Type B pancreatic cell (in vitro differentiated cells): ENCODE measurements around the gene C1QTNF3. TPM values are rescaled to one million over a fixed set of nuclear protein-coding genes. Genes with fewer than 3 reads are reported as not detected.
"Not testable (repeated sequence)": the region's sequence is repeated elsewhere in the genome, so short reads cannot be mapped to it uniquely, and the experiment has no call there.

Source experiments
- DNase-seq: peaks from one replicate; pipeline ENCODE4 v3.0.0; 2021; ENCODE audit warnings: mixed read lengths; ENCODE audit not compliant: unreplicated experiment; ENCODE audit errors: extremely low spot score
- H3K27ac Mint-ChIP-seq: 2 replicates; pipeline ENCODE4 v1.8.0; 2021; ENCODE audit warnings: mild to moderate bottlenecking, mixed read lengths
- H3K27me3 Mint-ChIP-seq: 2 replicates; pipeline ENCODE4 v1.8.0; 2021; ENCODE audit warnings: mixed read lengths
- H3K36me3 Mint-ChIP-seq: 2 replicates; pipeline ENCODE4 v1.8.0; 2021; ENCODE audit warnings: mixed read lengths
- H3K4me1 Mint-ChIP-seq: one replicate; pipeline ENCODE4 v1.8.0; 2021; ENCODE audit warnings: mixed read lengths; ENCODE audit not compliant: unreplicated experiment
- H3K4me3 Mint-ChIP-seq: 2 replicates; pipeline ENCODE4 v1.8.0; 2021; ENCODE audit warnings: mild to moderate bottlenecking, mixed read lengths
- H3K9me3 Mint-ChIP-seq: 2 replicates; pipeline ENCODE4 v1.8.0; 2021; ENCODE audit warnings: mixed read lengths
- total RNA-seq: library from RNA; stranded (reverse); gene quantifications from 2 replicates; pipeline ENCODE4 v1.2.1, GENCODE V29; 2021; ENCODE audit warnings: low replicate concordance
- TF ChIP-seq, protein P1 (sequence below): fragments of 200-600 bp; sonication (generic); conservative IDR thresholded peaks from 2 replicates; pipeline ENCODE4 v1.5.0; 2021; ENCODE audit warnings: antibody characterized with exemption, mild to moderate bottlenecking

Gene C1QTNF3
- total RNA-seq, 1 donor from 2014 or later = 5.1 TPM

DNA sequence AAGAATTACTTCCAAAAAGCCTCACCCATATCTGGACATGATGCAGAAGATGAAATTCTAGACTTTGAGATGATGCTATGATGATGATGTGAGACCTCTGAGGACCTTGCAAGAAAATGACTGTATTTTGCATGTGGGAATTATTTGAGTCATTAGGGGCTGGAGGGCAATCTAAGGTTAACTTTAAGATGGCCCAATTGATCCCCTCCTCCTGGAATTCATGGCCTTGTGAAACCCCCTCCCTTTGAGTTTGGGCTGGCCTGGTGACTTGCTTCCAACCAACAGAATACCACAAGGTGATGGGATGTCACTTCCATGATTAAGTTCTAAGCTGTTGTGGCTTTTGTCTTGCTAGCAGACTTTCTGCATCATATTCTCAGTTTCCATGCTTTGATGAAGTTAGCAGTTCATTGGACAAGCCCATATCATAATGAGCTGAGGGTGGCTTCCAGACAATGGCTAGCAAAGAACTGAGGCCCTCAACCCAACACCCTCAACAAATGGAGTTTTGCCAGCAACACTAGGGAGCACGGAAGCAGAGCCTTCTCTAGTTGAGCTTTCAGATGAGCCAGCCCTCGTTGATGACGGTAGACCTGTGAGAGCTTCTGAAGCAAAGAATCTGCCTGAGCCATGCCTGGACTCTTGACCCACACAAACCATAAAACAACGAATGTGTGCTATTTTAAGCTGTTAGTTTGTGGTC lies 27.7 kb downstream of the C1QTNF3 start:
- peaks cover 4% of the 10 kb centered on the region for H3K4me1 Mint-ChIP-seq
- peaks cover 3% of the 10 kb centered on the region for H3K36me3 Mint-ChIP-seq
- TF ChIP-seq, protein P1, sequence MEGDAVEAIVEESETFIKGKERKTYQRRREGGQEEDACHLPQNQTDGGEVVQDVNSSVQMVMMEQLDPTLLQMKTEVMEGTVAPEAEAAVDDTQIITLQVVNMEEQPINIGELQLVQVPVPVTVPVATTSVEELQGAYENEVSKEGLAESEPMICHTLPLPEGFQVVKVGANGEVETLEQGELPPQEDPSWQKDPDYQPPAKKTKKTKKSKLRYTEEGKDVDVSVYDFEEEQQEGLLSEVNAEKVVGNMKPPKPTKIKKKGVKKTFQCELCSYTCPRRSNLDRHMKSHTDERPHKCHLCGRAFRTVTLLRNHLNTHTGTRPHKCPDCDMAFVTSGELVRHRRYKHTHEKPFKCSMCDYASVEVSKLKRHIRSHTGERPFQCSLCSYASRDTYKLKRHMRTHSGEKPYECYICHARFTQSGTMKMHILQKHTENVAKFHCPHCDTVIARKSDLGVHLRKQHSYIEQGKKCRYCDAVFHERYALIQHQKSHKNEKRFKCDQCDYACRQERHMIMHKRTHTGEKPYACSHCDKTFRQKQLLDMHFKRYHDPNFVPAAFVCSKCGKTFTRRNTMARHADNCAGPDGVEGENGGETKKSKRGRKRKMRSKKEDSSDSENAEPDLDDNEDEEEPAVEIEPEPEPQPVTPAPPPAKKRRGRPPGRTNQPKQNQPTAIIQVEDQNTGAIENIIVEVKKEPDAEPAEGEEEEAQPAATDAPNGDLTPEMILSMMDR = no peak
- peaks cover 4% of the 10 kb centered on the region for H3K9me3 Mint-ChIP-seq
- no peak overlapping the region for H3K4me3 Mint-ChIP-seq
- no peak overlapping the region for H3K27ac Mint-ChIP-seq
- DNase-seq = no peak
- no peaks in the 10 kb centered on the region for H3K27me3 Mint-ChIP-seq

DNA sequence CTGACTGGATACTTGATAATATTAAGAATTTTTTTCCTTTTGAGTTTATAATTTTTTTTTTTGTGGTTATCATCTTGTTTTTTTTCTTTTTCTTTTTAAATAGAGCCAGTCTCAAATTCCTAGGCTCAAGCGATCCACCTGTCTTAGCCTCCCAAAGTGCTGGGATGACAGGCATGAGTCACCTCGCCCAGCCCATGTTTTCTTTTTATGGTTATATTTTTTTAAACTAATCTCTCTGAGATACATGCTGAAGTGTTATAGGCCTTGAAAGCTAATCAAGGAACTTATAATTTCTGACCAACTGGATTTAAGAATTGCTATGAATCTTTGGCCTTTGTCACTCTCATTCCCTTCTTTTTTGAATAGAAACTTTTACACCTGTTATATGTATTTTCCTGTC lies 28.4 kb downstream of the C1QTNF3 start:
- Mint-ChIP-seq H3K4me3 (no peak overlapping the region), H3K4me1 (peaks cover 11% of the 10 kb centered on the region), H3K27ac (no peak overlapping the region), H3K36me3 (peaks cover 3% of the 10 kb centered on the region), H3K9me3 (peaks cover 4% of the 10 kb centered on the region), H3K27me3 (no peaks in the 10 kb centered on the region)
- TF ChIP-seq, protein P1 = no peak
- no peak for DNase-seq

DNA sequence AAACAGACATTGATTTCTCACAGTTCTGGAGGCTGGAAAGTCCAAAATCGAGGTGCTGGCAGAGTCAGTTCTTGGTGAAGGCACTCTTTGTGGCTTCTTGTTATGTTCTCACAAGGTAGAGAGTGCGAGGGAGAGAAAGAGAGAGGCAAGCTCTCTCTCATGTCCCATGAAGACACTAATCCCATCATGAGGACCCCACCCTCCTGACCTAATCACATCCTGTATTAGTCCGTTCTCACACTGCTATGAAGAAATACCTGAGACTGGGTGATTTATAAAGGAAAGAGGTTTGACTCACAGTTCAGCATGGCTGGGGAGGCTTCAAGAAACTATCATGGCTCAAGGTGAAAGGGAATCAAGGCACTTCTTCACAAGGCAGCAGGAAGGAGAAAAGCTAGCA lies 29.5 kb downstream of the C1QTNF3 start:
- Mint-ChIP-seq H3K4me1 (peaks cover 16% of the 10 kb centered on the region), H3K9me3 (peaks cover 4% of the 10 kb centered on the region), H3K27me3 (no peaks in the 10 kb centered on the region), H3K36me3 (no peaks in the 10 kb centered on the region), H3K27ac (no peak overlapping the region), H3K4me3 (no peak overlapping the region)
- TF ChIP-seq, protein P1 = no peak
- no peak for DNase-seq

DNA sequence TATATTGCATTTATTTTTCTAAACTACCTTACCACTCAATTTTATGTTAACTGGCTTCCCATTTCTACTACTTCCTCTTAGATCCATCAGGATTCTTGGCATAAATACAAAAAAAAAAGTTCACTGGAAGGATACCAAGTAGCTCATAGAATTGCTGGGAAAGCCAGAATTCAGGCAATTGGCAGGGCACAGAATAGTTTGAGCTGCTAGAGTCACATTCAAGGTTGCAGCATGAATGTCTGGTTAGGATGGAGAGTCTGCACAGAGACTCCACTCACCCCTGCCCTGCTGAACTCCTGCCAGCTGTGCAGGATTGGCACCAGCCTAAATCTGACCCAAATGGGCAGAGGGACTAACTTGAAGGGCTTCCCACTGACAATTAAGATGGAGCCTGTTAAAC lies 30.2 kb downstream of the C1QTNF3 start:
- H3K4me1 Mint-ChIP-seq = peaks cover 16% of the 10 kb centered on the region
- peaks cover 4% of the 10 kb centered on the region for H3K9me3 Mint-ChIP-seq
- H3K36me3 Mint-ChIP-seq = no peaks in the 10 kb centered on the region
- H3K27ac Mint-ChIP-seq = no peak overlapping the region
- H3K4me3 Mint-ChIP-seq = no peak overlapping the region
- TF ChIP-seq, protein P1 = no peak
- DNase-seq = no peak
- no peaks in the 10 kb centered on the region for H3K27me3 Mint-ChIP-seq

DNA sequence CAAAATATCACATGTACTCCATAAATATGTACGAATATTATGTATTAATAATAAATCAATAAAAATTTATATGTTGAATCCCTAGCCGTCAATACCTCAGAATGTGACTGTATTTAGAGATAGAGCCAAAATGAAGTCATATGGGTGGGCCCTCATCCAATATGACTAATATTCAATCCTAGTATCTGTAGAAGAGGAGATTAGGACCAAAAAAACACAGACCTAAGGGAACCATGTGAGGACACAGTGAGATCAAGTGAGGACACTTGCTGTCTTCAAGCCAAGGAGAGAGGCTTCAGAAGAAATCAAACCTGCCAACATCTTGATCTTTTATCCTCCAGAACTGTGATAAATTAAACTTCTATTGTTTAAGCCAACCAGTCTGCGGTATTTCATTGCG lies 31.5 kb downstream of the C1QTNF3 start:
- DNase-seq = no peak
- no peaks in the 10 kb centered on the region for H3K36me3 Mint-ChIP-seq
- no peaks in the 10 kb centered on the region for H3K27me3 Mint-ChIP-seq
- H3K9me3 Mint-ChIP-seq = peaks cover 4% of the 10 kb centered on the region
- no peak overlapping the region for H3K27ac Mint-ChIP-seq
- TF ChIP-seq, protein P1 = no peak
- H3K4me3 Mint-ChIP-seq = no peak overlapping the region
- peaks cover 21% of the 10 kb centered on the region for H3K4me1 Mint-ChIP-seq

DNA sequence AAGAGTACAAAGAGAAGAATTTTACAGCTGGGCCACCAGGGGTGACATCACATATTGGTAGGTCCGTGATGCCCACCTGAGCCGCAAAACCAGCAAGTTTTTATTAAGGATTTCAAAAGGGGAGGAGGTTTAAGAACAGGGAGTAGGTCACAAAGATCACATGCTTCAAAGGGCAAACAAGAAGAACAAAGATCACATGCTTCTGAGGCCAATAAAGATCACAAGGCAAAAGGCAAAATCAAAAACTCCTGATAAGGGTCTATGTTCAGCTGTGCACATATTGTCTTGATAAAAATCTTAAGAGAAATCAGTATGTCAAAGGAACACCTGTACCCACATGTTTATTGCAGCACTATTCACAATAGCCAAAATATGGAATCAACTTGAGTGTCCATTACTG lies 32.9 kb downstream of the C1QTNF3 start:
- H3K9me3 Mint-ChIP-seq, DNase-seq, H3K4me3 Mint-ChIP-seq, H3K27me3 Mint-ChIP-seq, H3K36me3 Mint-ChIP-seq: not testable (repeated sequence)
- peak overlapping the region; percentile 22 for H3K27ac Mint-ChIP-seq
- peaks cover 21% of the 10 kb centered on the region for H3K4me1 Mint-ChIP-seq
